MM.1S (cell line): ENCODE data around the gene CRNKL1.

Source experiments
- DNase-seq: peaks from one replicate; pipeline ENCODE4 v3.0.0-alpha.2; 2015
- H2AFZ ChIP-seq: fragments of 300-600 bp; sonication (generic); 2 replicates; pipeline ENCODE4 v1.6.0; 2016; ENCODE audit warnings: antibody characterized with exemption, low read length
- H3F3A ChIP-seq: fragments of 300-600 bp; sonication (generic); 2 replicates; pipeline ENCODE4 v1.6.1; 2016; ENCODE audit warnings: mild to moderate bottlenecking, antibody characterized with exemption, low read length, moderate library complexity, mixed read lengths; ENCODE audit not compliant: insufficient read depth
- H3K27ac ChIP-seq: fragments of 300-600 bp; sonication (generic); 2 replicates; pipeline ENCODE4 v1.5.1; 2016; ENCODE audit warnings: mild to moderate bottlenecking, low read length
- H3K27me3 ChIP-seq: fragments of 300-600 bp; sonication (generic); replicated peaks from 2 replicates; pipeline ENCODE4 v1.6.0; 2016; ENCODE audit warnings: low read length; ENCODE audit not compliant: insufficient read depth
- H3K36me3 ChIP-seq: fragments of 300-600 bp; sonication (generic); replicated peaks from 2 replicates; pipeline ENCODE4 v1.6.1; 2016; ENCODE audit warnings: mild to moderate bottlenecking, low read length, mixed read lengths; ENCODE audit not compliant: insufficient read depth
- H3K4me1 ChIP-seq: fragments of 300-600 bp; sonication (generic); 2 replicates; pipeline ENCODE4 v1.6.1; 2016; ENCODE audit warnings: low read length, mixed read lengths
- H3K4me2 ChIP-seq: fragments of 300-600 bp; sonication (generic); 2 replicates; pipeline ENCODE4 v1.6.0; 2016; ENCODE audit warnings: low read depth, low read length
- H3K4me3 ChIP-seq: fragments of 300-600 bp; sonication (generic); 2 replicates; pipeline ENCODE4 v1.5.1; 2016; ENCODE audit warnings: low read length, mixed read lengths
- H3K79me2 ChIP-seq: fragments of 300-600 bp; sonication (generic); 2 replicates; pipeline ENCODE4 v1.6.1; 2016; ENCODE audit warnings: mixed run types, low read length, mixed read lengths
- H3K9ac ChIP-seq: fragments of 300-600 bp; sonication (generic); 2 replicates; pipeline ENCODE4 v1.6.1; 2016; ENCODE audit warnings: low read length, mixed read lengths
- H3K9me2 ChIP-seq: fragments of 300-600 bp; sonication (generic); replicated peaks from 2 replicates; pipeline ENCODE4 v1.6.1; 2016; ENCODE audit warnings: mild to moderate bottlenecking, low read length, mixed read lengths; ENCODE audit not compliant: insufficient read depth
- H3K9me3 ChIP-seq: fragments of 300-600 bp; sonication (generic); replicated peaks from 2 replicates; pipeline ENCODE4 v1.6.1; 2016; ENCODE audit warnings: mild to moderate bottlenecking, low read length, mixed read lengths; ENCODE audit not compliant: insufficient read depth
- H4K20me1 ChIP-seq: fragments of 300-600 bp; sonication (generic); 2 replicates; pipeline ENCODE4 v1.6.1; 2016; ENCODE audit warnings: mild to moderate bottlenecking, low read length, moderate library complexity, mixed read lengths; ENCODE audit not compliant: insufficient read depth
- CTCF ChIP-seq: fragments of 300-600 bp; sonication (generic); IDR thresholded peaks from 2 replicates; pipeline ENCODE4 v1.5.1; 2016; ENCODE audit warnings: antibody characterized with exemption, low read length, mixed read lengths
- EZH2 ChIP-seq: fragments of 300-600 bp; sonication (generic); optimal IDR thresholded peaks from 2 replicates; pipeline ENCODE3; 2017; ENCODE audit warnings: low read depth, mild to moderate bottlenecking, antibody characterized with exemption, low read length, mixed read lengths
- EZH2phosphoT487 ChIP-seq: fragments of 300-600 bp; sonication (generic); IDR thresholded peaks from 2 replicates; pipeline ENCODE4 v1.6.1; 2018; ENCODE audit warnings: antibody characterized with exemption, low read length

Gene CRNKL1

GRCh38 chr20:20075032-20075431 is 22.8 kb upstream of the CRNKL1 start:
- H2AFZ ChIP-seq, result no peak overlapping the region
- H3K79me2 ChIP-seq, result no peaks in the 10 kb centered on the region
- H3K27me3 ChIP-seq, result no peaks in the 10 kb centered on the region
- no peak overlapping the region for H3K27ac ChIP-seq
- no peaks in the 10 kb centered on the region for H3K36me3 ChIP-seq
- no peaks in the 10 kb centered on the region for H3K9me3 ChIP-seq
- no peaks in the 10 kb centered on the region for H3K4me1 ChIP-seq
- H3K4me3 ChIP-seq, result no peak overlapping the region
- no peak overlapping the region for H3K9ac ChIP-seq
- no peak overlapping the region for H3K4me2 ChIP-seq
- DNase-seq, result no peak
- H4K20me1 ChIP-seq, result no peaks in the 10 kb centered on the region
- H3K9me2 ChIP-seq, result no peaks in the 10 kb centered on the region
- no peaks in the 10 kb centered on the region for H3F3A ChIP-seq
- TF ChIP-seq EZH2phosphoT487 (no peak), CTCF (no peak), EZH2 (no peak)

- no peaks in the 10 kb centered on the region for H3K4me1 ChIP-seq
- H3K4me3 ChIP-seq, result no peak overlapping the region
- H3K4me2 ChIP-seq, result no peak overlapping the region
- H3K27me3 ChIP-seq, result no peaks in the 10 kb centered on the region
- no peaks in the 10 kb centered on the region for H3K79me2 ChIP-seq
- no peak for DNase-seq
- H3K9ac ChIP-seq, result no peak overlapping the region
- no peaks in the 10 kb centered on the region for H3K9me3 ChIP-seq
- H2AFZ ChIP-seq, result no peak overlapping the region
- H3K9me2 ChIP-seq, result no peaks in the 10 kb centered on the region
- H3K36me3 ChIP-seq, result no peaks in the 10 kb centered on the region
- TF ChIP-seq EZH2phosphoT487, result no peak
- TF ChIP-seq CTCF, result no peak
- no peak for TF ChIP-seq EZH2
- no peaks in the 10 kb centered on the region for H4K20me1 ChIP-seq
- no peaks in the 10 kb centered on the region for H3F3A ChIP-seq
- no peak overlapping the region for H3K27ac ChIP-seq
Measured at GRCh38 chr20:20073801-20074371, 21.6 kb upstream of the CRNKL1 start.

DNA sequence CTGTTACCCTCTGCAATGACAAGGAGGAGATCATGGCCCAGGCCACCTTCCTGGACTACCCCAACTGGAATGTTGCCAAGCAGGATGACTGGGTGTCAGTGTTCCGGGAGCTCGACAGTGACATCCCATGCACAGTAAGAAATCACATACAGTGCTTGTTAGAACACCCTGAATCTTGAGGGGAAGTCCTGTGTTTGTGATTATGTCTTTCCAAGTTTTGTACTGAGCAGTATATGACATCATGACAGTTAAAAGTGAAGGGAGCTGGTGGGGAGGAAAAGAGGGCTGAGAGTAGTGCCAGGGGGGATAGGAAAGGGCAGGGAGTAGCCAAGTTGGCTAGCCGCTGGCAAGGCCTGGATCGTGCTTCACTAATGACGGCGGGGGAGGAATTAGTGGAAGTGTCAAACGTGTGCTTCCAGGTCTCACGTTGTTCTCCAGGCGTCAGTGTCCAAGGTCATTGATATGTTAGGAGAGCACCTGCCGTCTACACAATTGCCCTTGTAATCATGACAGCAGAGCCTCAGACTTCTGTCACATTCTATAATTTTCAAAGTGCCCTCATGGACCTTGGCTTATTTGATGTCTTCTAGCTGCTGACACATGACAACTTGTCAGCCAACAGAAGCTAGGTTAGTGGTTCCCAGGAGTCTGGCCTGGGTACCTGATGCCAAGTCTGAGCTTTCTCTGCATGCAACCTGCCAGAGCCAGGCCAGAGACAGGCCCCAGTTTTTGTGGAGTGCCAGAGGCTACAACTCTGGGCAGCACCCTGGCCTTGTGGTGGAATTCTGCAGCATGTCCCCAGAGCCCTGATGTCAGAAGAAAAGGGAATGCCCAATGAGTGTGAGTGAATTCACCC is 18.8 kb upstream of the CRNKL1 start:
- Histone ChIP-seq H3K9ac (no peak overlapping the region), H3K27ac (no peak overlapping the region)
- DNase-seq, result no peak

More for the DNA sequence above, 18.8 kb upstream of the CRNKL1 start:
- no peaks in the 10 kb centered on the region for H3K9me3 ChIP-seq
- no peaks in the 10 kb centered on the region for H3F3A ChIP-seq
- no peaks in the 10 kb centered on the region for H3K36me3 ChIP-seq
- H3K9me2 ChIP-seq, result no peaks in the 10 kb centered on the region
- H3K79me2 ChIP-seq, result no peaks in the 10 kb centered on the region
- no peak overlapping the region for H3K4me2 ChIP-seq
- no peaks in the 10 kb centered on the region for H3K27me3 ChIP-seq
- no peaks in the 10 kb centered on the region for H4K20me1 ChIP-seq
- no peak overlapping the region for H2AFZ ChIP-seq
- no peaks in the 10 kb centered on the region for H3K4me1 ChIP-seq
- TF ChIP-seq EZH2, result no peak
- TF ChIP-seq EZH2phosphoT487, result no peak
- no peak for TF ChIP-seq CTCF
- H3K4me3 ChIP-seq, result no peak overlapping the region
